HG03342 (cell line): ENCODE data around the gene PARVB.
A peak's percentile ranks its signal among the peaks of the same experiment; 100 is the strongest.

Source experiments
- ATAC-seq: cut with Tn5 transposase; IDR thresholded peaks from one replicate; pipeline ENCODE4 v1.9.1; 2021; ENCODE audit warnings: mild to moderate bottlenecking, moderate library complexity; ENCODE audit not compliant: unreplicated experiment

Gene PARVB

GRCh38 chr22:44179196-44179988 lies 155.3 kb downstream of the PARVB start:
- ATAC-seq: no peak

- ATAC-seq: no peak
Observed at GRCh38 chr22:44179989-44180705, 156.0 kb downstream of the PARVB start.

- peak; percentile 53 for ATAC-seq
Observed at GRCh38 chr22:44180706-44181032, 156.6 kb downstream of the PARVB start, which contains the start of gene PARVG. PARVG (plus strand) TSS chr22:44180925; CDS start chr22:44183330, 2,405 bp downstream.

- no peak for ATAC-seq
Observed at GRCh38 chr22:44181033-44181911, 157.2 kb downstream of the PARVB start.

GRCh38 chr22:44181912-44182587 lies 157.9 kb downstream of the PARVB start:
- no peak for ATAC-seq

GRCh38 chr22:44182588-44183286 lies 158.6 kb downstream of the PARVB start:
- no peak for ATAC-seq

GRCh38 chr22:44183287-44183588 lies 159.1 kb downstream of the PARVB start:
- ATAC-seq: no peak

- no peak for ATAC-seq
Observed at GRCh38 chr22:44184006-44184405, 159.9 kb downstream of the PARVB start.

GRCh38 chr22:44185237-44186120 lies 161.4 kb downstream of the PARVB start:
- no peak for ATAC-seq

- no peak for ATAC-seq
Observed at GRCh38 chr22:44186121-44186510, 162.0 kb downstream of the PARVB start.

- ATAC-seq: no peak
Observed at GRCh38 chr22:44186737-44187136, 162.6 kb downstream of the PARVB start.

- ATAC-seq: no peak
Observed at GRCh38 chr22:44187652-44188230, 163.6 kb downstream of the PARVB start.

- ATAC-seq: no peak
Observed at GRCh38 chr22:44188316-44188715, 164.2 kb downstream of the PARVB start.

GRCh38 chr22:44188986-44189630 lies 165.0 kb downstream of the PARVB start:
- no peak for ATAC-seq

- no peak for ATAC-seq
Observed at GRCh38 chr22:44190381-44190976, 166.4 kb downstream of the PARVB start.

GRCh38 chr22:44191036-44191454 lies 166.9 kb downstream of the PARVB start:
- no peak for ATAC-seq

GRCh38 chr22:44192098-44192815 lies 168.2 kb downstream of the PARVB start:
- ATAC-seq: no peak
